ENCODE results near the gene CSMD2.

CSMD2 gene

GRCh38 chr1:33623811-33624210 is 541.2 kb downstream of the CSMD2 start:
- H3K4me2 ChIP-seq (ENCODE audit: low read depth, low read length), result no peak overlapping the region
- H3K36me3 ChIP-seq (replicated peaks; ENCODE audit: insufficient read depth, low read length), result no peaks in the 10 kb centered on the region
- no peaks in the 10 kb centered on the region for H4K20me1 ChIP-seq (ENCODE audit: insufficient read depth, low read length)
- no peaks in the 10 kb centered on the region for H3K9me2 ChIP-seq (replicated peaks; ENCODE audit: insufficient read depth, low read length)
- no peak for TF ChIP-seq EZH2 (optimal IDR thresholded peaks at IDR 0.05; ENCODE audit: low read depth, low read length)
- no peak for TF ChIP-seq EZH2phosphoT487 (IDR thresholded peaks at IDR 0.05; ENCODE audit: low read length)
- no peak for TF ChIP-seq CTCF (IDR thresholded peaks at IDR 0.05; ENCODE audit: low read length)
- no peaks in the 10 kb centered on the region for H3K79me2 ChIP-seq (ENCODE audit: low read length)
- no peak overlapping the region for H3K9ac ChIP-seq (ENCODE audit: low read length)
- no peaks in the 10 kb centered on the region for H3F3A ChIP-seq (ENCODE audit: insufficient read depth, low read length)
- H3K27ac ChIP-seq (ENCODE audit: low read length), result no peak overlapping the region
- peaks cover 50% of the 10 kb centered on the region for H3K27me3 ChIP-seq (replicated peaks; ENCODE audit: insufficient read depth, low read length)
- no peaks in the 10 kb centered on the region for H3K9me3 ChIP-seq (replicated peaks; ENCODE audit: insufficient read depth, low read length)
- no peaks in the 10 kb centered on the region for H3K4me1 ChIP-seq (ENCODE audit: low read length)
- no peak overlapping the region for H3K4me3 ChIP-seq (ENCODE audit: low read length)
- no peak overlapping the region for H2AFZ ChIP-seq (ENCODE audit: low read length)
- no peak for DNase-seq

- Histone ChIP-seq H3K4me1 (ENCODE audit: low read length) (no peaks in the 10 kb centered on the region), H3K79me2 (ENCODE audit: low read length) (no peaks in the 10 kb centered on the region), H4K20me1 (ENCODE audit: insufficient read depth, low read length) (no peaks in the 10 kb centered on the region), H3K4me3 (ENCODE audit: low read length) (no peak overlapping the region), H3K36me3 (replicated peaks; ENCODE audit: insufficient read depth, low read length) (no peaks in the 10 kb centered on the region), H3K27ac (ENCODE audit: low read length) (no peak overlapping the region), H2AFZ (ENCODE audit: low read length) (no peak overlapping the region), H3K9me3 (replicated peaks; ENCODE audit: insufficient read depth, low read length) (no peaks in the 10 kb centered on the region), H3K4me2 (ENCODE audit: low read depth, low read length) (no peak overlapping the region), H3F3A (ENCODE audit: insufficient read depth, low read length) (no peaks in the 10 kb centered on the region), H3K9me2 (replicated peaks; ENCODE audit: insufficient read depth, low read length) (no peaks in the 10 kb centered on the region), H3K27me3 (replicated peaks; ENCODE audit: insufficient read depth, low read length) (peaks cover 54% of the 10 kb centered on the region), H3K9ac (ENCODE audit: low read length) (no peak overlapping the region)
- TF ChIP-seq CTCF (IDR thresholded peaks at IDR 0.05; ENCODE audit: low read length) (no peak), EZH2phosphoT487 (IDR thresholded peaks at IDR 0.05; ENCODE audit: low read length) (no peak), EZH2 (optimal IDR thresholded peaks at IDR 0.05; ENCODE audit: low read depth, low read length) (no peak)
- no peak for DNase-seq
Observed at GRCh38 chr1:33622757-33623156, 542.3 kb downstream of the CSMD2 start.

GRCh38 chr1:33618636-33619035 is 546.4 kb downstream of the CSMD2 start:
- TF ChIP-seq EZH2phosphoT487 (IDR thresholded peaks at IDR 0.05; ENCODE audit: low read length) (no peak), EZH2 (optimal IDR thresholded peaks at IDR 0.05; ENCODE audit: low read depth, low read length) (no peak), CTCF (IDR thresholded peaks at IDR 0.05; ENCODE audit: low read length) (no peak)
- Histone ChIP-seq H3K79me2 (ENCODE audit: low read length) (no peaks in the 10 kb centered on the region), H3K9me3 (replicated peaks; ENCODE audit: insufficient read depth, low read length) (no peaks in the 10 kb centered on the region), H2AFZ (ENCODE audit: low read length) (no peak overlapping the region), H3K9ac (ENCODE audit: low read length) (no peak overlapping the region), H3K9me2 (replicated peaks; ENCODE audit: insufficient read depth, low read length) (no peaks in the 10 kb centered on the region), H4K20me1 (ENCODE audit: insufficient read depth, low read length) (no peaks in the 10 kb centered on the region), H3K36me3 (replicated peaks; ENCODE audit: insufficient read depth, low read length) (no peaks in the 10 kb centered on the region), H3K27ac (ENCODE audit: low read length) (no peak overlapping the region), H3K4me2 (ENCODE audit: low read depth, low read length) (no peak overlapping the region), H3K27me3 (replicated peaks; ENCODE audit: insufficient read depth, low read length) (peaks cover 74% of the 10 kb centered on the region), H3K4me1 (ENCODE audit: low read length) (peaks cover 5% of the 10 kb centered on the region; the same call in 1 of the 2 replicates), H3F3A (ENCODE audit: insufficient read depth, low read length) (no peaks in the 10 kb centered on the region), H3K4me3 (ENCODE audit: low read length) (no peak overlapping the region)
- no peak for DNase-seq

Measured in MM.1S (cell line).